Keratinocyte (primary cell): Measurements from ENCODE around the gene SF1.

Experiments
- EZH2 ChIP-seq: IDR thresholded peaks from one replicate; pipeline ENCODE4 v1.6.1; 2012; ENCODE audit warnings: inconsistent platforms, mild to moderate bottlenecking, low read length, moderate library complexity
- TF ChIP-seq, protein P1 (sequence below), 3 experiments: IDR thresholded peaks in 1 of 3; conservative IDR thresholded peaks in 1 of 3; optimal IDR thresholded peaks in 1 of 3; 2 replicates in 2 of 3; 3 replicates in 1 of 3; pipeline versions ENCODE3 to v1.5.1; 2011; ENCODE audit warnings: low read length in 3 of 3, mild to moderate bottlenecking in 3 of 3, moderate library complexity in 2 of 3, control low read depth in 1 of 3, inconsistent platforms in 1 of 3; ENCODE audit not compliant: insufficient read depth in 2 of 3; ENCODE audit errors: extremely low read depth in 1 of 3

DNA sequence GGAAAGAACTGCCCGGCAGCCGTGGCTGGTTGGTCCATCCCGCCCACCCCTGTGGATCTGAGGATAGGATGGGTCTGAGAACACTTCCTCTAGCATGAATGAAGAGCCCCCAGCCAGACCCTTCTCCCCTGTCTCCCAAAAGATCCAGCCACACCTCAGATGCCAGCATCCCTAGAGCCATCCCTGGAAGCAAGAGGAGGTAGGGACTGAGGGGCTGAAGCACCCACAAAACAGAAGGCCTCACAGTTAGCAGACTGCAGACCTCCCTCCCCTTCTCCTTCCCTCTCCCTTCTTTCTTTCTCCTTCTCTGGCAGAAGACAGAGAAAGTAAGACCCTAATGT, 57.0 kb downstream of the SF1 start:
- TF ChIP-seq, protein P1, sequence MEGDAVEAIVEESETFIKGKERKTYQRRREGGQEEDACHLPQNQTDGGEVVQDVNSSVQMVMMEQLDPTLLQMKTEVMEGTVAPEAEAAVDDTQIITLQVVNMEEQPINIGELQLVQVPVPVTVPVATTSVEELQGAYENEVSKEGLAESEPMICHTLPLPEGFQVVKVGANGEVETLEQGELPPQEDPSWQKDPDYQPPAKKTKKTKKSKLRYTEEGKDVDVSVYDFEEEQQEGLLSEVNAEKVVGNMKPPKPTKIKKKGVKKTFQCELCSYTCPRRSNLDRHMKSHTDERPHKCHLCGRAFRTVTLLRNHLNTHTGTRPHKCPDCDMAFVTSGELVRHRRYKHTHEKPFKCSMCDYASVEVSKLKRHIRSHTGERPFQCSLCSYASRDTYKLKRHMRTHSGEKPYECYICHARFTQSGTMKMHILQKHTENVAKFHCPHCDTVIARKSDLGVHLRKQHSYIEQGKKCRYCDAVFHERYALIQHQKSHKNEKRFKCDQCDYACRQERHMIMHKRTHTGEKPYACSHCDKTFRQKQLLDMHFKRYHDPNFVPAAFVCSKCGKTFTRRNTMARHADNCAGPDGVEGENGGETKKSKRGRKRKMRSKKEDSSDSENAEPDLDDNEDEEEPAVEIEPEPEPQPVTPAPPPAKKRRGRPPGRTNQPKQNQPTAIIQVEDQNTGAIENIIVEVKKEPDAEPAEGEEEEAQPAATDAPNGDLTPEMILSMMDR (optimal IDR thresholded peaks at IDR 0.05 in 1 of 3, IDR thresholded peaks at IDR 0.05 in 1 of 3, conservative IDR thresholded peaks at IDR 0.05 in 1 of 3; ENCODE audit: extremely low read depth in 1 of 3, insufficient read depth in 2 of 3, low read length in 3 of 3): no peak
- no peak for TF ChIP-seq EZH2
